Stomach (tissue), 9 donors: ENCODE data around the gene IVD. TPM values are rescaled to one million over a fixed set of nuclear protein-coding genes. Genes with fewer than 3 reads are reported as not detected.

Experiments
- DNase-seq, 2 donors: peaks; one replicate each; pipeline versions ENCODE4 v3.0.0 to v3.0.0-alpha.2; 2013 to 2019
- H3K27ac ChIP-seq, 5 donors: fragments of 200-600 bp in 4 of 5; sonication (generic) in 4 of 5; one replicate each; pipeline ENCODE4 v1.5.1; 2013 to 2019; ENCODE audit warnings: mild to moderate bottlenecking in 1 of 5, moderate library complexity in 1 of 5
- H3K27me3 ChIP-seq, 3 donors: fragments of 200-600 bp; sonication (generic); one replicate each; pipeline ENCODE4 v1.5.1; 2017 to 2019; ENCODE audit warnings: mixed run types in 1 of 3
- H3K36me3 ChIP-seq, 4 donors: fragments of 200-600 bp; sonication (generic); 1 replicate in 3 of 4; 2 replicates in 1 of 4; pipeline ENCODE4 v1.5.1; 2016 to 2019
- H3K4me1 ChIP-seq, 4 donors: fragments of 200-600 bp; sonication (generic); one replicate each; pipeline ENCODE4 v1.5.1; 2016 to 2019
- H3K4me3 ChIP-seq, 4 donors: fragments of 200-600 bp; sonication (generic) in 3 of 4; one replicate each; pipeline ENCODE4 v1.5.1; 2016 to 2019; ENCODE audit warnings: mild to moderate bottlenecking in 1 of 4
- H3K9me3 ChIP-seq, 4 donors: fragments of 200-600 bp; sonication (generic); one replicate each; pipeline ENCODE4 v1.5.1; 2016 to 2019
- CTCF ChIP-seq, 7 experiments: fragments of 450-650 bp in 4 of 7; fragments of 200-600 bp in 3 of 7; sonication (generic) in 3 of 7; IDR thresholded peaks; one replicate each; pipeline ENCODE4 v1.5.1; 2016 to 2019; ENCODE audit warnings: antibody characterized with exemption in 7 of 7, control low read depth in 2 of 7, mild to moderate bottlenecking in 1 of 7
- EP300 ChIP-seq: sonication (generic); formaldehyde crosslinking; IDR thresholded peaks from one replicate; pipeline ENCODE4 v1.6.1; 2017; ENCODE audit warnings: antibody characterized with exemption
- POLR2A ChIP-seq, 4 donors: fragments of 450-650 bp; IDR thresholded peaks; one replicate each; pipeline ENCODE4 v1.6.1; 2016; ENCODE audit warnings: antibody characterized with exemption in 4 of 4, control low read depth in 2 of 4, mild to moderate bottlenecking in 1 of 4, moderate library complexity in 1 of 4
- POLR2AphosphoS5 ChIP-seq, 3 donors: sonication (generic); formaldehyde crosslinking; IDR thresholded peaks; one replicate each; pipeline ENCODE4 v1.6.1; 2016; ENCODE audit warnings: antibody characterized with exemption in 3 of 3
- WGBS, 5 donors: extraction: QIAGEN DNeasy Blood & Tissue Kit in 3 of 5; methylation state at CpG; one replicate each; pipeline versions ENCODE4 v1.1.5 to v1.1.7; 2013 to 2018; 5-methylcytosine and 5-hydroxymethylcytosine counted together
- intact Hi-C: fragments of 100-400 bp; cut with DNase I; formaldehyde crosslinking; loops from one replicate; pipeline ENCODE4 v1.15.1; 2023; ENCODE audit warnings: low total_unique reads
- polyA plus RNA-seq, 3 donors: library from polyadenylated mRNA; stranded (reverse); fragments of 200-250 nt; gene quantifications; one replicate each; pipeline ENCODE4 v1.2.3, GENCODE V29; 2013
- total RNA-seq, 5 donors: library from RNA; depleted of rRNA; stranded (reverse); fragments of >200 nt; gene quantifications; one replicate each; pipeline versions ENCODE4 v1.1.0 to v1.2.3, GENCODE V29; 2014 to 2016
- donor health status: healthy with polysubstance abuse.
- donor health status: Bipolar disorder and iron deficiency.
- donor health status: healthy.

Gene IVD
- total and polyA plus RNA-seq, 8 donors: 26.7 to 78.1 (median 45.3) TPM

DNA sequence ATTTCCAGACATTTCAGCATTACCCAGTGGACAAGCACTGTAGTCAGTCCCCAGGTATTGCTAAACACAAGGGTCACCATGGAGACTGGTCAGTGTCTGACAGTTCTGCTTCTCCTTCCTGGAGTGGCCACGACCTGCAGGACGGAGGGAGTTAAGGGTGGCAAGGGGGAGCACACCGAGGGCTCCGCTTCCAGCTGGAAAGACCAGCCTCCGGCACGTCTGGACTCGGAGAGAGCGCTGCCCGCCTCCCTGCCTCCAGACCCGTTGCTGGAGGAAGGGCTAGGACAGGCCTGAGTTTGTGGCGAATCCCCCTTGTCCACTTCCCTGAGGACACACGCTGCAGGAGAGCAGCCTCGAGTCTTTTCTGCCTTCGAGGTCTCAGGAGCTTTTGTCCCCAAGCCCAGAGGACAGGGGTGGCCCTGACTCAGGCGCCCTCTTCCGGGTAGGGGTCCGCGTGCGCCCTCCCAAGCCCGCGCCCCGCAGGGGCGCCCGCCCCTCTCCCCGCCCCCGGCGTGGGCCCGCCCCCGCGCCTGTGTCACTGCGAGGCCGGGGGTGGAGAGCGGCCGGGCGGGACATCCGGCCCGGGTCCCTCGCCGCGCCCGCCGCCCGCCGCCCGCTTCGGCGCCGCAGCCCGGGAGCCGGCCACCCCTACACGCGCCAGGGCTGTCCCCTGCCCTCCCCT lies 65.0 kb downstream of the IVD start, which contains the start of gene CHST14:
Gene CHST14, plus strand, starts transcription at position 562 of the 682 bp plus-strand sequence. CDS start 230 bp downstream, outside the sequence.
- peak within 1 kb of the TSS; percentile 79 to 96 (median 92) for H3K4me3 ChIP-seq
- WGBS, 5 donors: 0 to 4% (median 2%) methylated on average over 13 to 52 of the region's 52 CpGs
- peak within 1 kb of the TSS; percentile 82 to 93 (median 90) for H3K27ac ChIP-seq
- H3K9me3 ChIP-seq: no peaks in the 10 kb centered on the region
- no peaks in the 10 kb centered on the region for H3K27me3 ChIP-seq
- H3K36me3 ChIP-seq: peaks cover 5 to 23% (median 20%) of the 10 kb centered on the region in 4 donors
- H3K4me1 ChIP-seq: peaks cover 20 to 33% (median 31%) of the 10 kb centered on the region in 4 donors
- intact Hi-C loops: no loop called here
- DNase-seq: peak; percentile 55 to 88
- TF ChIP-seq POLR2A (IDR thresholded peaks at IDR 0.05) (no peak), CTCF (IDR thresholded peaks at IDR 0.05) (no peak), EP300 (no peak), POLR2AphosphoS5 (IDR thresholded peaks at IDR 0.05) (no peak)

Other genes starting within 250 kb of the IVD start
- gene BUB1B, start 244.7 kb upstream of the IVD start, total RNA-seq: 10 to 100 TPM in 1 of 5 donors, 1 to 10 TPM in 4; 1.8 to 25.0 (median 4.6) TPM
- gene BUB1B, start 244.7 kb upstream of the IVD start, polyA plus RNA-seq: 1 to 10 TPM; 1.6 to 5.6 (median 2.6) TPM
- 10 to 100 TPM in 3 of 5 donors, 1 to 10 TPM in 1, under 1 TPM in 1; under 0.01 to 91.9 (median 16.3) TPM for gene PAK6, start 166.7 kb upstream of the IVD start, total RNA-seq
- 1 to 10 TPM; 1.8 to 7.7 (median 4.7) TPM for gene PAK6, start 166.7 kb upstream of the IVD start, polyA plus RNA-seq
- gene ANKRD63, start 122.7 kb upstream of the IVD start, total RNA-seq: under 1 TPM in 1 of 5 donors, not detected in 4; 0.37 TPM
- gene ANKRD63, start 122.7 kb upstream of the IVD start, polyA plus RNA-seq: not detected
- gene PLCB2, start 97.9 kb upstream of the IVD start, total RNA-seq: 10 to 100 TPM in 3 of 5 donors, 1 to 10 TPM in 2; 3.5 to 12.5 (median 11.7) TPM
- 1 to 10 TPM; 5.3 to 5.6 (median 5.4) TPM for gene PLCB2, start 97.9 kb upstream of the IVD start, polyA plus RNA-seq
- gene INAFM2, start 82.1 kb upstream of the IVD start, total RNA-seq: 10 to 100 TPM; 16.4 to 65.2 (median 21.6) TPM
- gene INAFM2, start 82.1 kb upstream of the IVD start, polyA plus RNA-seq: 10 to 100 TPM in 1 of 3 donors, 1 to 10 TPM in 2; 3.4 to 20.5 (median 8.8) TPM
- 10 to 100 TPM in 4 of 5 donors, under 1 TPM in 1; 0.58 to 39.3 (median 21.1) TPM for gene CCDC9B, start 64.9 kb upstream of the IVD start, total RNA-seq
- gene CCDC9B, start 64.9 kb upstream of the IVD start, polyA plus RNA-seq: 1 to 10 TPM; 2.9 to 9.7 (median 8.2) TPM
- gene PHGR1, start 54.8 kb upstream of the IVD start, total RNA-seq: 1,000 to 10,000 TPM in 1 of 5 donors, 10 to 100 TPM in 2, 1 to 10 TPM in 1, not detected in 1; 4.7 to 1,748 (median 37.2) TPM
- 1,000 to 10,000 TPM in 1 of 3 donors, 100 to 1,000 TPM in 2; 132 to 2,907 (median 156) TPM for gene PHGR1, start 54.8 kb upstream of the IVD start, polyA plus RNA-seq
- 10 to 100 TPM in 1 of 5 donors, under 1 TPM in 3, not detected in 1; 0.29 to 10.1 (median 0.48) TPM for gene DISP2, start 47.6 kb upstream of the IVD start, total RNA-seq
- 1 to 10 TPM in 1 of 3 donors, under 1 TPM in 2; 0.15 to 1.7 (median 0.93) TPM for gene DISP2, start 47.6 kb upstream of the IVD start, polyA plus RNA-seq
- 10 to 100 TPM in 3 of 5 donors, 1 to 10 TPM in 2; 4.0 to 15.6 (median 10.7) TPM for gene KNSTRN, start 23.1 kb upstream of the IVD start, total RNA-seq
- gene KNSTRN, start 23.1 kb upstream of the IVD start, polyA plus RNA-seq: 10 to 100 TPM; 13.9 to 16.3 (median 16.0) TPM
- 10 to 100 TPM in 4 of 5 donors, 1 to 10 TPM in 1; 5.3 to 35.9 (median 16.7) TPM for gene BAHD1, start 35.2 kb downstream of the IVD start, total RNA-seq
- gene BAHD1, start 35.2 kb downstream of the IVD start, polyA plus RNA-seq: 1 to 10 TPM; 7.3 to 8.7 (median 7.5) TPM
- 10 to 100 TPM in 2 of 5 donors, 1 to 10 TPM in 3; 2.5 to 14.6 (median 5.4) TPM for gene CHST14, start 65.2 kb downstream of the IVD start, total RNA-seq
- gene CHST14, start 65.2 kb downstream of the IVD start, polyA plus RNA-seq: 1 to 10 TPM in 2 of 3 donors, under 1 TPM in 1; 0.92 to 7.4 (median 2.7) TPM
- gene CCDC32, start 159.2 kb downstream of the IVD start, total RNA-seq: 10 to 100 TPM; 12.3 to 39.4 (median 32.9) TPM
- 10 to 100 TPM; 14.4 to 65.7 (median 28.1) TPM for gene CCDC32, start 159.2 kb downstream of the IVD start, polyA plus RNA-seq
- gene RPUSD2, start 163.5 kb downstream of the IVD start, total RNA-seq: 10 to 100 TPM in 1 of 5 donors, 1 to 10 TPM in 2, not detected in 2; 7.0 to 12.1 (median 8.1) TPM
- 10 to 100 TPM in 1 of 3 donors, 1 to 10 TPM in 2; 5.6 to 11.9 (median 6.6) TPM for gene RPUSD2, start 163.5 kb downstream of the IVD start, polyA plus RNA-seq
- 10 to 100 TPM in 2 of 5 donors, 1 to 10 TPM in 3; 1.4 to 57.8 (median 8.7) TPM for gene KNL1, start 188.5 kb downstream of the IVD start, total RNA-seq
- 1 to 10 TPM in 2 of 3 donors, under 1 TPM in 1; 0.50 to 1.8 (median 1.4) TPM for gene KNL1, start 188.5 kb downstream of the IVD start, polyA plus RNA-seq